DMS79 (cell line): ENCODE data around the gene TLE4.
"Not testable (repeated sequence)": the region's sequence is repeated elsewhere in the genome, so short reads cannot be mapped to it uniquely, and the experiment has no call there.

Experiments
- DNase-seq: peaks from one replicate; lab custom pipeline; 2025; lab: John Stamatoyannopoulos, UW

Gene TLE4

DNA sequence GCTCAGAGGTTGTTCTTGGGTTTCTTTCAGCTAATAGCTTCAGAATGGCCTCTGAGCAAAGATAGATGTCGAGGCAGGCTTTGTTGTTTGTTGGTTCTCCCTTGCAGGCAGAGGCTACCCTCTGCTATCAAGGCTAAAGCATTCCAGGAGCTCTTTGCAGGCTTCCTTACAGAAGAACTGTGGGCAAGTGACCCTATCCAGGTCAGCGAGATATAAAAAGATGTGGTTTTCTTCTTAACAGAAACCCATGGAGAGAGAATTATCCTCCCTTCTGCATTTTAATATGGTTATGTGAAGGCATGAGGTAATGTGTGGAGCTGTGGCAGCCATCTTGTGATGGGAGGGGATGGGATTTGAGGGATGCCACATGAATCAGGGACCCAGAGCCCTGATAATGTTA, 67.0 kb downstream of the TLE4 start:
- no peak for DNase-seq

DNA sequence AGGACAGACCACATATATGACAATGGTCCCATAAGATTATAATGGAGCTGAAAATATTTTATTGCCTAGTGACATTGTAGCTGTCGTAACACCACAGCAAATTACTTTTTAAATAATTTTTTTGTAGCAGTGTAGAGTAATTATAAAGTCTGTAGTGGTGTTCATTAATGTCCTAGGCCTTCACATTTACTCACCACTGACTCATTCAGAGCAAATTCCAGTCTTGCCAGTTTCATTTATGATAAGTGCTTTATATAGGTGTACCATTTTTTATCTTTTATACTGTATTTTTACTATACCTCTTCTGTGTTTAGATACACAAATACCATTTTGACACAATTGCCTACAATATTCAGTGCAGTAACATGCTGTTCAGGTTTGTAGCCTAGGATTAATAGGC, 67.6 kb downstream of the TLE4 start:
- DNase-seq, result no peak

DNA sequence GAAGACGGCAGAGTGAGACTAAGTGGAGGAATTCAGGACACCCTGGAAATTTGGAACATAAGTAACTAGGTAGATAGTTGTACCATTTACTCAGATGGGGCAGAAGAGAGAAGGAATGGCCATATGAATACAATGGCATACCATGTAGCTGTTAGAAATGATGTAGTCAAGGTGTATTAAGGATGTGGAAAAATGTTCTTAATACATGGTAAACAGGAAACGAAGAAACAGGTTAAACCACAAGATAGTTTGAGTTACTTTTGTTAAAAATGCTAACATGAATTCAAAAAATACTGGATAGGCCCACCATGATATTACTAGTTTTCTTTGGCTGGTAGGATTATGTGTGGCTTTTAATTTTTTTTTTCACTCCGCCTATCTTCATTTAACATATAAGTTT, 68.3 kb downstream of the TLE4 start:
- DNase-seq, result not testable (repeated sequence)

DNA sequence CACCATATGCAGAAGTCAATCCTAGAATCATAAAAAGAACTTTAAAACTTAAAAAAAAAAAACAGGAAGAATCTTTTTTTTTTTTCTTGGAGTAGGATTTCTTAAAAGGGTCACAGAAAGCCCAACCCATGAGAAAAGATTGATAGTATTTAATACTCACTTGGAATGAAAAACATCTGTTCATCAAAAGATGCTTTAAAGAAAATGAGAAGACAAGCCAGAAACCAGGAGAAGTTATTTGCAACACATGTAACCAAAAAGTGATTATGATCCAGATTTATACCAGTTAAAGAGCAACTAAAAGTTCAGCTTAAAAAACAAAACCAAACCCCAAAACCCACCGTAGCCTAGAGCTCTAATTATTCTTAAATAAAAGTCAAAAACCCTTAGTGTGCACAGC, 69.3 kb downstream of the TLE4 start:
- no peak for DNase-seq

DNA sequence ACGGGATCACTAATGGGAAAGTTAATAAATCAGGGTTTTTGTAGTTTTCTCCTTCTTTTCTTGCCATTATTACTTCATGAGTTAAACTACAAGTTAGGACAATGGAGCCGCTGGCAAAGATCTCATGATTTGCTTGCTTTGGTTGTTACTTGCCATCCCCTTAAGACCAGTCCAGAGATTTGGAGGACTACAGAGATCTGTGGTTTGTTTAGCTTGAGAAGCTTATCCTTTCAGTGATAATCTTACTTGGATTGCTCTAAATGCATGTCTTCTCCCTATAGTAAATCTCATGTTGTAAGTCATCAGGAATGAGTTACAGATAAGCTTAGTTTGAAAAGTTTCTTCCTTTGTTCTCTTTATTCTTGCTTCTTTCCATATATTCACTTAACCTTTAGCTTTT, 70.9 kb downstream of the TLE4 start:
- DNase-seq, result no peak

DNA sequence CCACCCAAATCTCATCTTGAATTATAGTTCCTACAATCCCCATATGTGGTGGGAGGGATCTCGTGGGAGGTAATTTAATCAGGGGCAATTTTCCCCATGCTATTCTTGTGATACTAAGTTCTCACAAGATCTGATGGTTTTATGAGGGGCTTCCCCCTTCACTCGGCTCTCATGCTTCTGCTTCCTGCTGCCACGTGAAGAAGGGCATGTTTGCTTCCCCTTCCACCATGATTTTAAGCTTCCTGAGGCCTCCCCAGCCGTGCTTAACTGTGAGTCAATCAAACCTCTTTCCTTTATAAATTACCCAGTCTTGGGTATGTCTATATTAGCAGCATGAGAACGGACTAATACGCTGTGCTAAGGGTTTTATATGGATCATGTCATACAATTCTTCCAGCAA, 72.3 kb downstream of the TLE4 start:
- no peak for DNase-seq

DNA sequence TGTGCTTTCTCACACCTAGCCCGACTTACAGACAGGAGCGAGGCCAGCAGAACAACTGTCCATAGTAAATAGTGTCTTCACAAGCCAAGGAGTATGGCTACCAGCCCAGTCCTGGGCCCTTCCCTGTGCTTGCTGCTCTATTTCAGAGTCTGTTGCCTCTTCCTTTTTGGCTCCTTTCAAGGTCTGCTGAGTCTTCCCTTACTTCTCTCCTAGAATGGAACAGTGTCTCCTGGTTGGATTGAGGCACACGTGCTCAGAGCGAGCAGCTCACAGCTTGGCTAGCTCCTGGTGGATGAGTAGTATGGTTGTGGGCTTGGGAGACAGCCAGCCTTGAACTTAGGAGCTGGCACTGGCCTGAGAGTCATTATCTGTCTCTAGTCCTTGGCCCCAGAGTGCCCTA, 72.8 kb downstream of the TLE4 start:
- no peak for DNase-seq

DNA sequence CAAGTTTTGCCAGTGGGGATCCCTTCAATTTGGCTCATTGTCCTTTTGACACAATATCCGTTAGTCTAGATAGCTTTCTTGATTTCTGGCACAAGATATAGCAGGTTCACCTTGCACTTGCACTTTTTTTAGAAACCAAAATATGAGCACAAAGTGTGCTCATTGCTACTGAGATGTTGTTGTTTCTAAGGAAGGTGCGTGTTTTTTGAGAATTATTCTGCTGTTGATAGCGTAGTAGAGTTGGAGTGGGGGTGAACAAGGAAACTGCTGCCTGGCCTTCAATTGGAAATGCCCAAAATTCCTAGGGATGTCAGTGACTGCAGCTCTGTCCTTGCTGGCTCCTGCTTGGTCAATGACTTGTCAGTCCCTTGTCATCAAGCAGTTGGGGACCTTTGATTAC, 73.3 kb downstream of the TLE4 start:
- no peak for DNase-seq

DNA sequence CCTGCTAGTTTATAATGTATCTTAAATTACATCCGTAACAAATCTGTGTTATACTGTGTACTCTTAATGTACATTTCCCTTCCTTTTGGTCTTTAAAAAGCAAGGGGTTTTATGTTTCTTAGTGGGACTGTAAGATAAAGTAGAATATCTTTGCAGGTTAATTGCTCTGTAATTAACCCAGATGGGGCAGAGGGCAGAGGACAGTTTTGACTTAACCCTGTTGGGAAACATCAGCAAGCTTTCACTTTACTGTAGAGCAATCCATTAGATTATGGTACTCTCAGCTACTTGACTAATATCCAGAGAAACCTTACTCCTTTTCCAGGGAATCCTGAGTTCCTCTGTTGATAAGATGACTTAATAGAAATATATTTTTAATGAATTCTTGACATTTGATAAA, 74.3 kb downstream of the TLE4 start:
- DNase-seq, result no peak

DNA sequence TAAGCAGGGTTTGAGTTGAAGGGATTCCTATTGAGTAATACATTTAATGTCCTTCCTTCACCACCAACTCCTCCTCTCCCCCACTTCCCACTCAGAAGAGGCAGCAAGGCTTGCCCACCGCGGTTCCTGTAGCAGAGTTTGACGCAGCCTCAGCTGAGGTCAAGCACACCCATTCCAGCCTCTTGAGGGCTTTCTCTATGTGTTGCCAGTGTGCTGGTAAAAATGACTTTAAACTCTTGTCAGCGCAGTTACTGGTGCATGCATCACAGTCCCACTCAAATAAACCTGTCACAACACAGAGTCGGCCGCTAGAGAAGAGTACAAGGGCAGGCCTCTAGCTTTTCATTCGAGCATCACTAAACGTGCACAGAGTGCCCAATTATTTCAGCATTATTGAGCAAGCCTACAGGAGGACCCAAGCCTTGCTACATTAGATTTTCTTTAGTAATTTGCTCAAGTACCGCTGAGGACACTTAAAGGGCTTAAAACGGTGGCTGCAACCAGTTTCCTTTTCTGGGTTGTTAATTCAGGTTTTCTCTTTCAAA, 79.6 kb downstream of the TLE4 start:
- peak; percentile 92 for DNase-seq

DNA sequence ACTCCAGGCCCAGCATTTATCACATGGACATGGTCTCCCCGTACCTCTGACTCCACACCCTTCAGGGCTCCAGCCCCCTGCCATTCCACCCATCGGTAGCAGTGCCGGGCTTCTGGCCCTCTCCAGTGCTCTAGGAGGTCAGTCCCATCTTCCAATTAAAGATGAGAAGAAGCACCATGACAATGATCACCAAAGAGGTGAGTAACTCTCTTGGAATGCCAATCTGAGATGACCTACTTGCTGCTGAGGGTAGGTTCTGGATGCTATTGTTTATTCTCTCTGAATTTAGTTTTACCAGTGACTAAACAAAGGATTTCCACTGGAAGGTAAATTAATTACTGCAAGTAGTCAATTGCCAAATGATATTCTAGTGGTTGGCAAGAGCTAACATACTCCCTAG, 80.8 kb downstream of the TLE4 start:
- DNase-seq, result no peak

DNA sequence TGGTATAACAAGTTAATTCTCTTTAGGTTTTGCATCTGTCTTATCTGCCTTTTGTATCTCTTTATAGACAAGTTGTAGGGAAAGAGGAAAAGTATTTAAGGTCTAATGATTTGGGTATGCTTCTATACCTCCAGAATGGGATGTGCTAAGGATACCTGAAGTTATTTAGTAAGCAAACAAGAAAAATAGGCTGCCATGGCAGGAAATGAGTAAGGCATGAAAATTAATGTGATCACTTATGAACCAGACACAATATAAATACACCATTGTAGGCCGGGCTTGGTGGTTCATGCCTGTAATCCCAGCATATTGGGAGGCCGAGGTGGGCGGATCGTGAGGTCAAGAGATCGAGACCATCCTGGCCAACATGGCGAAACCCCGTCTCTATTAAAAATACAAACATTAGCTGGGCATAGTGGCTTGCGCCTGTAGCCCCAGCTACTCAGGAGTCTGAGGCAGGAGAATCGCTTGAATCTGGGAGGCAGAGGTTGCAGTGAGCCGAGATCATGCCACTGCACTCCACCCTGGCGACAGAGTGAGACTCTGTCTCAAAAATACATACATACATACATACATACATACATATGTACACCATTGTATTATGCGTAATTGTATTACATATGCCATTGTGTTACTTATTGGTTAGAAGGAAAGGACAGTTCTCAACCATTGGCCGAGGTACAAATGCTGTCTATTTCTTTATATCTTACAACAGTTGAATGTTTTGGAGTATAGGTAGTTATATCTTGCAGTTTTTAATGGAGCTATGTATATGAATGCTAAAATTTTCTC, 83.0 kb downstream of the TLE4 start:
- DNase-seq, result not testable (repeated sequence)

DNA sequence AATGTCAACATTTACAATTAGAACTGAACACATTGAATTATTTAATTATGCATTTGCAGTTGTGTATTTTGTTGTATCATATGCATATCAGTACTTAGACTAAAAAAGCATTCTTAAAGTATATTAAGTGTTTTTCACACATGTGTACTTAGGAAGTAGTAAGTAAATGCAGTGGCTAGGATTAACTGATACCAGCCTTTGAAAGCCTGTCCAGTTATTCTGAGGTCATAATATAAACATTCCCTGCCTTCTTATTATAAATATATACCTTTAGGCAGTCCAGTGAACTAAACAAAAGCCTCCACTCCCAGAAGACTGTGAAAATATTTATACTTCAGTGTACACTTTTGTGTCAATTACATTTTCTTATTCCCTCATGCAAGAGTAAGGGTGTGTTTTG, 83.8 kb downstream of the TLE4 start:
- no peak for DNase-seq

DNA sequence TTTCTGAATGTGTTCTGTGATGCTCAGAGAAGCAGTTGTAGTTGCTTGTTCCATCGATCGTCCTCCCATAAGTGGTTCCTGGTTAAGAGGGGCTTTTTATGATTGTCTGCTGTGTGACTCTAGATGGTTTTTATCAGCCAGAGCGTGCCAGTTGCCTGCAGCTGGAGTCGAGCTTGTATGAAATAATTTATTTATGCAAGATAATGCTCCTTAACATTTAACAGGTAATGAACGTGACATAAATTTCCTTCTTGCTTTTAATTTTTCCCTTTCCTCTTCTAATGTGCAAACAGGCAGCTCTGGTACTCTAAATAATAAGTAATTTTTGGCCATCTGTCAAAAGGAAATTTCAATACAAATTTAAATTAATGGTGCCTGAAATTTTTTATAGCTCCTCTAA, 84.4 kb downstream of the TLE4 start:
- peak; percentile 53 for DNase-seq

DNA sequence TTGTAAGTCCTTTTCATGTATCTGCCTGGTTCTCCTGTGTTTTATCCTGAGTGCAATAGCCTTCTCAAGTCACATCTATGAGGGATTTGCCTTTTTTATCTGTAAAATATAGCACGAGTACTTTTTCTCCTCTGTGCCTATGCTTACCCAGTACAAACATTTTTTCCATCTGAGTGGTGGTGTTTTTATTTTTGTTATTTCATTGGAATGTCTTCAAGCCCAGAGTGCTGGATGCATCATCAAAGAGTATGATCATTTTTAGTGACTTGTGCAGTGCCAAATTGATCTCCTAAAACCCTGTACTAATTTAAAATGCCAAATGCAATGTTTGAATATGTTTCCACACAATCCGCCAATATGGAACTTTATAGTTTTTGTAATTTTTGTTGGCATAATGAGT, 86.1 kb downstream of the TLE4 start:
- no peak for DNase-seq

DNA sequence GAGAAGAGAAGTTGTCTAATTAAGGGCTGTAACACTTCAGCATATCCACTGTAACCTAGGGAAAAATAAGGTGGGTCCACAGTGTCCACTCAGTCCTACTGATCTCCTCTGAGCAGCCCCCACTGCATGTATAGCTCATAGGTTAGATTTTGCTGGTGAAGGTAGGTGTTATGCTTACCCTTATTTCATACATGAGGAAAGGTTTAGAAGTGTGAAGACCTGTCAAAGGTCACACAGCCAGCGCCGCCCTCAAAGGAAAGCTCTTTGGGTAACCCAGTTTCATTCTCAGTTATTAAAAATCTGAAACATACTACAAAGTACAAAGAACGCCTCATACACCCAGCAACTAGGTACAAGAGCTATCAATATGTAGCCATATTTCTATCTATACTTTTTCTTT, 87.2 kb downstream of the TLE4 start:
- no peak for DNase-seq

DNA sequence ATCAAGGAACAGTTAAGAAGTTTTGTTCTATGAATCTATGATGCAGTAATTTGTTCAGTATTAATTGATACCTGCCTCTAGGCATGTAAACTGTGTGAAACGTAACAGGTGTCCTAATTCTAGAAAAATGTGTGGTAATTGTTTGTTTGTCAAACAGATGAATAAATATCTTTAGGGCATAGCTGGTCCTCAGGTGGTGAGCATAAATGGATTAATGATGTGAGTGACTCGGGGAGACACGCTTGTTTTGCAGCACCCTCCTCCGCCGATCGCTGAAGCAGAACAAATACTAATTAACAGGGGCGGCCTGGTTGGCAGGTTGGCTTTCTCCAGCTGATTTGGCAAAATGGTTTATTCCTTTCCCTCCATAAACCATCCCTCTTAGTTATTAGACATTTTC, 88.8 kb downstream of the TLE4 start:
- peak; percentile 42 for DNase-seq

DNA sequence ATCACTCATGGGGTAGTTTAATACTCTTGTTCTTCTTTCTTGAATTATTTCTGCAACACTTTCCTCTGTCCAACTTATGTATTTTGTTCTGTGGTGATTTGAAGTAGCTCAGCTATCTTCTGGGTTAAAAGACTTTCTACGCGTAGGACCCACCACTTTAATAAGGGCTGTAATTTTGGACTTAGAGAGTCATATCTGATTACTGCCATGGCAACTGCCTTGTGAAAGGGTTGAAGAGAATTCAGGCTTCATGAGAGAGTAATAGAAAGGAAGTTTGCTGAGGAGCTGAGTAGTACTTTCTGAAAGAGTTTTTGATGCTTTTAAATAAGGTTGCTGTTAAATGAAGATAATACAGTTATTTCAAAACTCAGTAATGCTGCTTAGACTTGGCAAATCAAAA, 89.5 kb downstream of the TLE4 start:
- no peak for DNase-seq

DNA sequence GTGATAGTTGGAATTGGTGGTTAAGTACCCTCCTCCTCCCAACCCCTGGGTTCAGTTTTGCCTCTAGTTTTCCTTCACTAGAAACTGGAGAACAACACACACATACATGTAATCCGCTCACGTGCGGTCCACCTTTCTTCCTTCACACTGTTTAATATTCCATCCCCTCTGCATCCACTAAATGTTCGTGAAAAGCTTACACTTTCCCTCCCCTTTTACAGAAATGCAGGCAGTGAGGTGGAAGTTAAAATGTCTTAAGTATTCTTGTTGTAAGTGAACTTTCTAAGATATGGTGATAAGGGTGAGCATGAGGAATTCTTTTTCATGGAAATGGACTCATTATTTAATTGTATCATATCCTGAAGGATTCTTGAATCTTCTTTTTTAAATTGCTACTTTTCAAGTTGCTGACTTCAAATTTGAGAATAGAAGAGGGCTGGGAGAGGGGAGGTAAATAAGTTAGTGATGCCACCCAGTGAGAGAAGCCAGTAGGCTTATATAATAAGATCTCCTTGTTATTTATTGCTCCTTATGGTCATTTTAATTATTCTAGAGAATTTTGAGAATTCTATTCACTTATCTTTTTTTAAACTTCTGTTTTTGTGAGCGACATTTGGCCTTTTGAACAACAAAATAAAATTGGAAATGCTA, 90.2 kb downstream of the TLE4 start:
- no peak for DNase-seq

DNA sequence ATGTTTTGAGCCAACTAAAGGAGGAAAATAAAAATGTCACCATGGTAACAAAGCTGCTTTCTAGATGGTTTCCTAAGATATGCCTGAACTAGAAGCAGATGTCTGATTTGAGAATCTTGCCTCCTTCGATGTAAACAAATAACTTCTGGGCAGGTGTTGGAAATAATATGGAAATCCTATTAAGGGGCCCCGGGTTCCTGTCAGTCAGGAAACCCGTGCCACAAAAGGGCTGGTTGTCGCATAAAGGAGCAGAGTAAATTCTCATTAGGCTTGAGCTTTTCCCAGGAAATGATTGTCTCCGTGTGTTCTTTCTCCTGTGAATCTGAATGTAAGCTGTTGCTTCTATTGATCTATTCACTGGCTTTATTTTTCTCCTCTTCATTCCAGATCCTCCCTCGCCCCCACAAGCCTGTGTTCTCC, 90.8 kb downstream of the TLE4 start:
- DNase-seq, result no peak

DNA sequence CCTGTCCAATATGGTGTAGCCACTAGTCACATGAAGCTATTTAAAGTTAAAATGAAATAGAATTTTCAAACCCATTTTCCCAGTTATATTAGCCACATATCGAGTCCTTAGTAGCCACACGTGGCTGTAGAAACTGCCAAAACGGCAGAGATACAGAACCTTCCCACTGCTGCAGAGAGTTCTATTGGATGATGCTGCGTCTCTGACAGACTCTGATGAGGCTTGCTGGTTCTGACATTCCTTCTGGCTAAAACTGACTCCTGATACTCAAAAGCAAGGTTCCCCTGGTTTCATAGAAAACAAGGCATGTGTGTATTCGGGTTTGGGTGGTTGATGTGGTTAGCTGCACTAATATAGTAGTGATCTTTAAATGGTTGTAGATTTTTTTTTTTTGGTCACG, 91.5 kb downstream of the TLE4 start:
- DNase-seq, result no peak

DNA sequence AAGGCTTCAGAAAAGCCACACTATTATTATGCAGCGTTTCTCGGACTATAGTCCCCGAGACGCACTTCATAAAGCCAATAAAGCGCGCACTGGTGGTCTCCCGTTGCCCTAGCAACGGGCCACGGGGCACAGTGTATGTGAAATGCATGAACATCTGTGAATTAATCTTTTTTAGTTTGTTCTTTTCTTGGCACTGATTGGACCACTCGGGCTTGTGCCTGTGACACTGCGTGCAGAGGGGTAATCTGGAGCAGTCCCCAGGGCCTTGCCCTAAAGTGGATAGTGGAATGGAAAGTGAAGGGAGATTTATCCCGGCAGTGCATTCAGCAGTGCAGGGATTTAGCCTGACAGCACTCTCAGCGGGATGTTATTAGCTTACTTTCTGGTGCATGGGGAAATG, 92.1 kb downstream of the TLE4 start:
- no peak for DNase-seq

DNA sequence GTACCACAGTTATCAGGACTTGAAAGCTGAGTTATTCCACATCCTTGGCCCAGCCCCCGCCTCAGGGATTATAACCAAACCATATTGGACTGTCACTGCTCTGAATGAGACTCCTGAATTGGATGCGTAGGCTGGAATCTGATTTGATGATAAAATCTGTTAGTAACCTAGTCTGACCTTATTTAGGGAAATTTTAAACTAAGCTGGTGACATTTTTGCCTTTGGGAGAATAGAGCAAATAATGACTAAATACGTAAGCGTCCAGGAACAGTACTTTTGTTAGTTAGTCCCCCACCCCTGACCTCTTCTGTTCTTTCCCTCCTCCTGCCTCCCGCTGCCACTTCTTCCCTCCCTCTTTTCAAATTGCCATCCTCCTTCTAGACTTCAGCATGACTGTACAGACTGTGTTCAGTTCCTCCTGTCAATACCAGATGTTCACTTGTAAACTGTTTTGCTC, 92.6 kb downstream of the TLE4 start:
- no peak for DNase-seq

DNA sequence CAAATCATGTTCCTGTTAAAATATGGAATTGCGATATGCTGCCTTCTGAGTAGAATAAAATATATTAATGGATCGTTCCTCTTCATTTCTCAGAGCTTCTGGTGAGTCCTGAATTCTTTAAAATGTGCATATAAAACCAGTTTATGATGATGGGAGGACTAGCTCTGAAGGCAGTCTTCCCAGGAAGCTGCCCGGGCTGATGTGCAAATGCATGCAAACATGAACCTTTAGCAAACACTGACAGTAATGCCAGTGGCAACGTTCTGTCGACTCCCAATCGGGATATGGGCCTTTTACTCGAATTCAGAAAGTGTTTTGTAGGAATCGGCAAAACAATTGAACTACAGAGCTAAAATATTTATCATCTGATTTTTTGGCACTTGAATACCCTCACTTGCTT, 93.6 kb downstream of the TLE4 start:
- DNase-seq, result no peak
